Activated CD4-positive, alpha-beta memory T cell treated with anti-CD3 and anti-CD28 coated beads, Interleukin-2, amount 10 ng/mL, durations not matched to agents 7 days and 5 days (primary cell): ENCODE data around the gene SHB. TPM values are rescaled to one million over a fixed set of nuclear protein-coding genes. Genes with fewer than 3 reads are reported as not detected.
"Not testable (repeated sequence)": the region's sequence is repeated elsewhere in the genome, so short reads cannot be mapped to it uniquely, and the experiment has no call there.

ENCODE experiments used
- CTCF ChIA-PET: fragments of 350-600 bp; sonication (Branson Sonifier 250); formaldehyde crosslinking; loops from one replicate; lab custom pipeline; 2021; ENCODE audit warnings: antibody characterized with exemption, inconsistent platforms; lab: Charles Lee
- POLR2A ChIA-PET: fragments of 350-600 bp; sonication (Branson Sonifier 250); formaldehyde crosslinking; loops from one replicate; lab custom pipeline; 2021; ENCODE audit warnings: antibody characterized with exemption; lab: Charles Lee
- DNase-seq: peaks from one replicate; pipeline ENCODE4 v3.0.0-alpha.2; 2020
- H3K27ac Mint-ChIP-seq: one replicate; pipeline ENCODE4 v1.8.0; 2021; ENCODE audit warnings: mild to moderate bottlenecking, mixed read lengths
- H3K27me3 Mint-ChIP-seq: one replicate; pipeline ENCODE4 v1.8.0; 2021; ENCODE audit warnings: mixed read lengths
- H3K36me3 Mint-ChIP-seq: one replicate; pipeline ENCODE4 v1.8.0; 2021; ENCODE audit warnings: low read depth, mixed read lengths
- H3K4me1 Mint-ChIP-seq: one replicate; pipeline ENCODE4 v1.8.0; 2021; ENCODE audit warnings: mixed read lengths
- H3K4me3 Mint-ChIP-seq: one replicate; pipeline ENCODE4 v1.8.0; 2021; ENCODE audit warnings: mild to moderate bottlenecking, mixed read lengths
- H3K9me3 Mint-ChIP-seq: one replicate; pipeline ENCODE4 v1.8.0; 2021; ENCODE audit warnings: mixed read lengths
- total RNA-seq, 2 experiments: library from RNA; stranded (reverse); gene quantifications; one replicate each; pipeline ENCODE4 v1.2.3, GENCODE V29; 2021

Gene SHB
- total RNA-seq, 2 experiments from 2014 or later, result 0.93 to 1.0 TPM

- Mint-ChIP-seq H3K36me3 (no peaks in the 10 kb centered on the region), H3K4me3 (no peak overlapping the region), H3K4me1 (peaks cover 9% of the 10 kb centered on the region), H3K27ac (no peak overlapping the region), H3K9me3 (no peaks in the 10 kb centered on the region), H3K27me3 (peaks cover 5% of the 10 kb centered on the region)
- POLR2A ChIA-PET, result no interaction called here
- CTCF ChIA-PET, result interaction anchor here (2.2 kb wide), 1 partner anchor 177 kb away, joined by 14 read pairs; no protein-coding TSS in a partner anchor
- no peak for DNase-seq
Observed at GRCh38 chr9:37910271-37910670, 158.8 kb downstream of the SHB start.

- H3K9me3 Mint-ChIP-seq, POLR2A ChIA-PET, H3K27me3 Mint-ChIP-seq, CTCF ChIA-PET, H3K4me3 Mint-ChIP-seq, DNase-seq, H3K36me3 Mint-ChIP-seq, H3K27ac Mint-ChIP-seq: not testable (repeated sequence)
- peaks cover 13% of the 10 kb centered on the region for H3K4me1 Mint-ChIP-seq
Observed at GRCh38 chr9:37909836-37910235, 159.2 kb downstream of the SHB start.

DNA sequence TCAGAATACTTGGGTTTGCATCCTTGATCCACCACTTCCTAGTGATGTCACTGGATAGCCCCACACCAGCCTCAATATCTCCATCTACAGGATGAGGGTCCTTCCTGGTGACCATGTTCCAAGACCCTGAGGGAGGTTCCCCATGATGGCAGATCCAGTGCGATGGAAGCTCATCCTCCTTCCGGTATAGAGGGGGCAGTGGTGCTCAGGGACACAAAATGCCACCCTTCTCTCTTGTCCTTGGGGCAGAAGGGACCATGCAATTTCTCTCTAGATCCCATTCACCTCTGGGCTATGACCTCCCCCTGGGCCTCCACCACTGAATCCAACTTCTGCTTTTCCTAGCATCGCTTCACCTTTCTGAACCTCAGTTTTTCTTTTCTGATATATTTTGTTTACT lies 159.7 kb downstream of the SHB start:
- no peak overlapping the region for H3K27ac Mint-ChIP-seq
- POLR2A ChIA-PET, result no interaction called here
- no peak for DNase-seq
- peaks cover 5% of the 10 kb centered on the region for H3K27me3 Mint-ChIP-seq
- peaks cover 18% of the 10 kb centered on the region for H3K4me1 Mint-ChIP-seq
- no peaks in the 10 kb centered on the region for H3K9me3 Mint-ChIP-seq
- CTCF ChIA-PET, result no interaction called here
- no peak overlapping the region for H3K4me3 Mint-ChIP-seq
- no peaks in the 10 kb centered on the region for H3K36me3 Mint-ChIP-seq

DNA sequence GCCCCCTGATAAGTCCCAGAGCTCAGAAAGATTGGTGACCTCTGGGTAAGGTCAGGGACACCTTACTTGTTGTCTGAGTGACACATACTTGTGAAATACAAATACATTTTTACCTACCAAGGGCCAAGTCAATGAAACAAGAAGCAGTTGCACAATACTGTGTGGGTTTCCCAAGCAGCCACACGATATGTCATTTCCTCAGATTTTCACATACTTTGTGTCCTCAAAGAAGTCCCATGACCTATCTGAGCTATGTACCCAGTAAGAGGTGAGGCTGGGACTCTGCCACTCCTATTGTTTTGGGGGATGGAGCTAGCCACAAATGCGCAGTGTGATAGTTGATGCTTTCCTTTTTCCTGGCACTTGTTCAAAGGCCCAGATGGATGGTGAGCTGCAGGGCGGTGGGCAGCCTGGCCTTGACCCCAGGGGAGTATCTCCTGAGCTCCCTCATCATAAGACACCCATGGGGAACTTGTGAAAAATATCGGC lies 160.3 kb downstream of the SHB start:
- ChIA-PET POLR2A (no interaction called here), CTCF (no interaction called here)
- no peak overlapping the region for H3K4me3 Mint-ChIP-seq
- no peaks in the 10 kb centered on the region for H3K9me3 Mint-ChIP-seq
- H3K4me1 Mint-ChIP-seq, result peaks cover 20% of the 10 kb centered on the region
- no peak overlapping the region for H3K27ac Mint-ChIP-seq
- no peaks in the 10 kb centered on the region for H3K36me3 Mint-ChIP-seq
- H3K27me3 Mint-ChIP-seq, result peaks cover 5% of the 10 kb centered on the region
- peak; percentile 15 for DNase-seq

- H3K4me3 Mint-ChIP-seq, result no peak overlapping the region
- CTCF ChIA-PET, result no interaction called here
- H3K27me3 Mint-ChIP-seq, result peaks cover 5% of the 10 kb centered on the region
- no peaks in the 10 kb centered on the region for H3K9me3 Mint-ChIP-seq
- POLR2A ChIA-PET, result no interaction called here
- H3K27ac Mint-ChIP-seq, result no peak overlapping the region
- no peaks in the 10 kb centered on the region for H3K36me3 Mint-ChIP-seq
- no peak for DNase-seq
- H3K4me1 Mint-ChIP-seq, result peaks cover 17% of the 10 kb centered on the region
Observed at GRCh38 chr9:37908283-37908682, 160.7 kb downstream of the SHB start.

GRCh38 chr9:37906312-37907239 lies 162.5 kb downstream of the SHB start:
- H3K27ac Mint-ChIP-seq, result no peak overlapping the region

GRCh38 chr9:37905776-37906175 lies 163.3 kb downstream of the SHB start:
- H3K27ac Mint-ChIP-seq, result no peak overlapping the region
- POLR2A ChIA-PET, result no interaction called here
- H3K9me3 Mint-ChIP-seq, result no peaks in the 10 kb centered on the region
- H3K4me1 Mint-ChIP-seq, result peaks cover 34% of the 10 kb centered on the region
- H3K36me3 Mint-ChIP-seq, result peaks cover under 1% of the 10 kb centered on the region
- DNase-seq, result peak; percentile 9
- peaks cover 5% of the 10 kb centered on the region for H3K27me3 Mint-ChIP-seq
- no peak overlapping the region for H3K4me3 Mint-ChIP-seq
- CTCF ChIA-PET, result interaction anchor here (1.3 kb wide), 1 partner anchor 8 kb away, joined by 8 read pairs; no protein-coding TSS in a partner anchor

More at GRCh38 chr9:37906312-37907239, 162.5 kb downstream of the SHB start:
- peaks cover 32% of the 10 kb centered on the region for H3K4me1 Mint-ChIP-seq
- CTCF ChIA-PET, result no interaction called here
- no peaks in the 10 kb centered on the region for H3K36me3 Mint-ChIP-seq
- no peaks in the 10 kb centered on the region for H3K9me3 Mint-ChIP-seq
- H3K4me3 Mint-ChIP-seq, result no peak overlapping the region
- H3K27me3 Mint-ChIP-seq, result peaks cover 5% of the 10 kb centered on the region
- DNase-seq, result peak; percentile 15
- POLR2A ChIA-PET, result interaction anchor here (0.6 kb wide), 1 partner anchor 1334 kb away, joined by 3 read pairs; the partner anchor contains the start of gene MELK

GRCh38 chr9:37905131-37905505 lies 163.9 kb downstream of the SHB start:
- ChIA-PET POLR2A (no interaction called here), CTCF (interaction anchor here (1.3 kb wide), 1 partner anchor 9 kb away, joined by 8 read pairs; no protein-coding TSS in a partner anchor)
- H3K36me3 Mint-ChIP-seq, result peaks cover 3% of the 10 kb centered on the region
- peaks cover 36% of the 10 kb centered on the region for H3K4me1 Mint-ChIP-seq
- H3K4me3 Mint-ChIP-seq, result peak overlapping the region; percentile 87
- H3K27me3 Mint-ChIP-seq, result peaks cover 5% of the 10 kb centered on the region
- DNase-seq, result peak; percentile 16
- H3K9me3 Mint-ChIP-seq, result no peaks in the 10 kb centered on the region
- H3K27ac Mint-ChIP-seq, result no peak overlapping the region

GRCh38 chr9:37904445-37905130 lies 164.4 kb downstream of the SHB start:
- CTCF ChIA-PET, result interaction anchor here (1.3 kb wide), 1 partner anchor 9 kb away, joined by 8 read pairs; no protein-coding TSS in a partner anchor
- Mint-ChIP-seq H3K9me3 (no peaks in the 10 kb centered on the region), H3K27ac (peak overlapping the region; percentile 87), H3K4me1 (peaks cover 36% of the 10 kb centered on the region), H3K36me3 (peaks cover 5% of the 10 kb centered on the region), H3K27me3 (peaks cover 5% of the 10 kb centered on the region), H3K4me3 (peak overlapping the region; percentile 87)
- POLR2A ChIA-PET, result interaction anchor here (0.7 to 2.5 kb wide), 2 partner anchors 104 to 312 kb away, joined by 5 to 15 read pairs; partner anchors contain the start of genes DCAF10 and TOMM5
- peak; percentile 24 for DNase-seq

- peak within 1 kb of the TSS; percentile 87 for H3K4me3 Mint-ChIP-seq
- CTCF ChIA-PET, result interaction anchor here (0.8 to 2.6 kb wide), 9 partner anchors 9 to 422 kb away, joined by 3 to 14 read pairs (median 5); partner anchors contain the start of genes DCAF10, EXOSC3, SHB and TOMM5
- POLR2A ChIA-PET, result interaction anchor here (0.7 to 2.5 kb wide), 10 partner anchors 10 to 418 kb away, joined by 3 to 15 read pairs (median 6); partner anchors contain the start of genes DCAF10, EXOSC3, POLR1E and TOMM5
- peak within 1 kb of the TSS; percentile 87 for H3K27ac Mint-ChIP-seq
- peaks cover 13% of the 10 kb centered on the region for H3K36me3 Mint-ChIP-seq
- peaks cover 35% of the 10 kb centered on the region for H3K4me1 Mint-ChIP-seq
- DNase-seq, result peak; percentile 95
- no peaks in the 10 kb centered on the region for H3K9me3 Mint-ChIP-seq
- peaks cover 5% of the 10 kb centered on the region for H3K27me3 Mint-ChIP-seq
Observed at GRCh38 chr9:37903647-37904444, 165.2 kb downstream of the SHB start, which contains the start of gene SLC25A51. TSS of gene SLC25A51 (minus strand) at chr9:37904127. CDS start at chr9:37888550, 15,577 bp downstream.

DNA sequence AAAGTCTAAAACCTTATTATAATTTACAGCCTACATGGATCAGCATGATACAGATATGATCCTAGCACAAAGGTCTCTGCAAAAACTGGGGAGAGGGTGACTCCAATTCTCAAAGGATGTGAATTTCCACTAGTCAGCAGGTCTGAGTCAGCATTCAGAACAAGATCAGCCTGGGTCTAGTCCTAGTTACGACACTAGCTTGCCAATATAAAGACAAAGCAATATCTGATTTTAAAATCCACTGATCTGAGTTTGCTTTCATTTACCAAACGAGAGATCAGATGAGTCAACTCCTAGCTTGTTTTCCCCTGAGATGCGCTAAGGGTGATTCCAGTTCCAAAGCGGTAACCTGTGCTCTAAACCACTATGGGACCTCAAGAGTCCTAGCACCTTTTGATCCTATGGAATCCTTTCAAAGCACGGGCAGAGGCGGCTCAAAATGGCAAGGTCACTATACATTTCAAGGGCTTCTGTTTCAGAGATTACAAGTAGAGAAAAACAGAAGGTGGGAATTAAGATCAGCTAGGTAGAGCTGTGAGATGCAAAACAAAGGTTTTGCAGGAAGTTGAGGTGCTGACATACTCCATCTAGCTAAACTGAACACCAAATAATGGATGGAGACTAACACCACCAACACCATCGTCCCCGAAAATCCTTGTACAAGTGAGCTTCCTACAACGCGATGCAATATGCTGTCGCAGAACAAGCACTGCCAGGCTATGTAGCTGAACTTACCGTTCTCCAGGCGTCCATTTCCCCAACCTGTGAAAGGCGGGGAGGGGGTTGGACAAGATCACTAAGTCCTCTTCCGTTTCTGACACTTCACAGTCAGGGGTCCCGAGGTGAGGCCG lies 166.0 kb downstream of the SHB start:
- POLR2A ChIA-PET, result interaction anchor here (0.9 to 2.5 kb wide), 10 partner anchors 10 to 436 kb away, joined by 3 to 15 read pairs (median 6); partner anchors contain the start of genes DCAF10, EXOSC3, POLR1E and TOMM5
- DNase-seq, result peak; percentile 18
- no peaks in the 10 kb centered on the region for H3K9me3 Mint-ChIP-seq
- H3K27ac Mint-ChIP-seq, result peak overlapping the region; percentile 87
- CTCF ChIA-PET, result interaction anchor here (0.8 to 2.6 kb wide), 11 partner anchors 10 to 421 kb away, joined by 3 to 14 read pairs (median 4); partner anchors contain the start of genes DCAF10, EXOSC3, SHB and TOMM5
- peaks cover 34% of the 10 kb centered on the region for H3K4me1 Mint-ChIP-seq
- peaks cover 5% of the 10 kb centered on the region for H3K27me3 Mint-ChIP-seq
- H3K4me3 Mint-ChIP-seq, result peak overlapping the region; percentile 87
- peaks cover 15% of the 10 kb centered on the region for H3K36me3 Mint-ChIP-seq
